GM12891 (cell line): ENCODE measurements around the gene ATRN.

Experiments used
- DNase-seq: peaks from one replicate; pipeline ENCODE4 v3.0.0; 2011; ENCODE audit warnings: low spot score; ENCODE audit not compliant: insufficient read length
- FAIRE-seq: peaks from 2 replicates; lab custom pipeline; 2011; peaks lifted over from hg19 to GRCh38; lab: Jason Lieb, UNC
- PAX5 ChIP-seq: IDR thresholded peaks from 2 replicates; pipeline ENCODE4 v1.6.1; 2011; ENCODE audit warnings: low read length, moderate library complexity, mild to moderate bottlenecking; ENCODE audit not compliant: insufficient read depth, severe bottlenecking
- POLR2A ChIP-seq: IDR thresholded peaks from 2 replicates; pipeline ENCODE4 v1.6.1; 2011; ENCODE audit warnings: low read depth, low read length, control low read depth
- POLR2AphosphoS5 ChIP-seq: IDR thresholded peaks from 2 replicates; pipeline ENCODE4 v1.6.1; 2011; ENCODE audit warnings: low read depth, low read length, control low read depth
- POU2F2 ChIP-seq: IDR thresholded peaks from 2 replicates; pipeline ENCODE4 v1.6.1; 2011; ENCODE audit warnings: low read depth, mild to moderate bottlenecking, control low read depth, low read length, moderate library complexity
- SPI1 ChIP-seq: IDR thresholded peaks from 2 replicates; pipeline ENCODE4 v1.6.1; 2011; ENCODE audit warnings: low read depth, low read length, control low read depth
- TAF1 ChIP-seq: IDR thresholded peaks from 2 replicates; pipeline ENCODE4 v1.6.1; 2011; ENCODE audit warnings: low read depth, low read length, control low read depth

The ATRN gene

DNA sequence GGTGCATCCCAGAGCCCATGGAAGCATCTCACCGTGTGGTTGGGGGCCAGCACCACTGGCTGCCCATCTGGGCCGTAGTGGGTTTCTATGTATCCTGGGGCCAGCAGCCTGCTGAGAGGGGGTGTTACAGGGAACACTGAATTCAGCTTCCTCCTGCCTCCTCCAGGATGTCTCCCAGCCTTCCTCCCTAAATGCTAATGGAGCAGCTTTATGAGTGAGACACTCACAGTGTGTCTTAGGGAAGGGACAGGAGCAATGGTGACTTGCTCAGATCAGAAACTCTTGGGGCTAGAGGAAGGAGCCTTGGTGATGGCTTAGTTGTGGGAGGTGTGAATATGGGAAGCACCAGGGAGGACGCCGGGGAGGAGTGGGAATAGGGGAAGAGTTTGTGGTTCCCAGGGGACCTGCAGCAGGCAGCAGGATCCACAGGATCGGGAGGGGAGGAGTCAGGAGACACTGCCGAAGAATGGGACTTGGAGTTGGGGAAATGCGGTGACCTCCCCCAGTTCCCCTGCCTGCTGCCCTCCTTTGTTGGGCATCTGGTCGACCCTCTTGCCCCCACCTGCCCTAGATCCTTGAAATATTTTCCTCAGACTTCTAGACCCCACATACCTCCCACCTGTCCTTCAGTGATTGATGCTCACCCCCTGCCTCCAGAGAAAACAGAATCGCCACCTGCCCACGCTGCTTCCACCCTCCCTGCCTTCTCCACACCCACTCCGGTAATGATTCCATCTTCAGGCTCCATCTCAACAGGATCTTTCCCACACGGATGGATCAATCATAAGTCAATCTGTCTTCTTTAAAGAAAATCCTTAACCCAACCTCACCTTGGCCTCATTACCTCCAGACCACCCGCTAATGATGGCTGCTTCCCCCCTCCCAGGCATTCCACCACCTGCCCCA is 204.4 kb downstream of the ATRN start:
- DNase-seq (no peak), FAIRE-seq (no peak)
- no peak for TF ChIP-seq TAF1
- TF ChIP-seq POLR2A, result no peak
- TF ChIP-seq PAX5, result no peak
- no peak for TF ChIP-seq POU2F2

DNA sequence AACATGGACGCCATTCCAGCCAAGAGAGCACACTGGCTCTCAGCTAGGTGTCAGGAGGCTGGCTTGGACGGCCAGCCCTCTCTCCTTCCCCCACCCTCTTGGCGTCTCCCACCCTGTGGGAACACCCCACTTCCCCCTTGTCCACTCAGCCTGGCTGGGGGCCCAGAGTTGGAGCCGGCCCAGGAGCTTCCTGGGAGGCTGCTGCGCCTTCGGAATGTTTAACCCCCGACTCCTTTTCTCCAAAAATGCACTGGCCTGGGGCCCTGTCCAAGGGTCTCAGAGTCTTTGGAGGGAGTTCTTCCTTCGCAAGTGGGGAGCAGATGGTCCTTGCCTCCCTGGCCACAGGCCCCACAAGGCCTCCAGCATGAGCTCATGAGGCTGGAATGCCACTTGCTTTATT is 206.9 kb downstream of the ATRN start:
- DNase-seq, result no peak
- FAIRE-seq, result no peak
- TF ChIP-seq PAX5 (no peak), POLR2AphosphoS5 (no peak), POLR2A (no peak), POU2F2 (no peak), SPI1 (no peak), TAF1 (no peak)

GRCh38 chr20:3678198-3678597 is 207.4 kb downstream of the ATRN start:
- FAIRE-seq (no peak), DNase-seq (no peak)
- TF ChIP-seq POU2F2 (no peak), PAX5 (no peak), SPI1 (no peak)

DNA sequence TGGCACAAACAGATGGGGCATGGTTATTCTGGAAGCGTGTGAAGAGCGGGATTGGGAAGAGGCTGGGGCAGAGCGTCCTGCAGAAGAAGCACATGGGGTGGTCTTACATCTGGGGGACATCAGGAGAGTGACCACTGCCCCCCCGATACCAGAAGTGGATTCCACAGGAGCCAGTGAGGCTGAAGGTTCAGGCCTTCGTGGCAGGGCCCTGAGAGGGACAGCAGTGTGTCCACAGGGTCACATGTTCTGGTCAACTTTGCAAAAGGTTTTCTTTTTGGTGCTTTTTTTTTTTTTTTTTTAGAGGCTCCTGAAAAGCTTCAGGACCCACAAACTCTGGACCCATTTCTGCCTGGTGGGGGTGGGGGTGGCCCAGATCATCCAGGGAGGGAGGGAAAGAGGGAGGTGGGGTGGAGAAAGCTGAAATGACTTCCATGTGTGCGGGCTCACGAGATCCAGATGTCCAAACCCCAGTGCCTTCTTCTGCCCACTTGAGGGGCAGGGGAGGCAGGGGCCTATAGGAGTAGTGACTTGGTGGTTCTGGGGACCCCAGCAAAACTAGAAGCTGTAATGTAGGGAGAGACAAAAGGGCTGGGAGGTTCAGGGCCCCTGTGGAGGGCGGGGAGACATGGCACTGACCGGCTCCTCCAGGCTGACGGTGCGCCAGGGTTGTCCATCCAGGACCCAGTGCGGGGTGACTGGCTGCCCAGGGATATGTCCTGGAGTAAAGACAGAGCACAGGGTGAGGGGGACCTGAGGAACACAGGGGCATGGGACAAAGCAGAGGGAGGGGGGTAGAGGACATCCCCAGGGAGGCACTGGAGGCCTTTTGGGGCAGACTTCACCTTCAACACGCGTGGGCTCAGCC is 208.3 kb downstream of the ATRN start:
- TF ChIP-seq TAF1 (no peak), POU2F2 (no peak), POLR2A (no peak), SPI1 (no peak), PAX5 (no peak), POLR2AphosphoS5 (no peak)
- FAIRE-seq, result no peak
- DNase-seq, result no peak

DNA sequence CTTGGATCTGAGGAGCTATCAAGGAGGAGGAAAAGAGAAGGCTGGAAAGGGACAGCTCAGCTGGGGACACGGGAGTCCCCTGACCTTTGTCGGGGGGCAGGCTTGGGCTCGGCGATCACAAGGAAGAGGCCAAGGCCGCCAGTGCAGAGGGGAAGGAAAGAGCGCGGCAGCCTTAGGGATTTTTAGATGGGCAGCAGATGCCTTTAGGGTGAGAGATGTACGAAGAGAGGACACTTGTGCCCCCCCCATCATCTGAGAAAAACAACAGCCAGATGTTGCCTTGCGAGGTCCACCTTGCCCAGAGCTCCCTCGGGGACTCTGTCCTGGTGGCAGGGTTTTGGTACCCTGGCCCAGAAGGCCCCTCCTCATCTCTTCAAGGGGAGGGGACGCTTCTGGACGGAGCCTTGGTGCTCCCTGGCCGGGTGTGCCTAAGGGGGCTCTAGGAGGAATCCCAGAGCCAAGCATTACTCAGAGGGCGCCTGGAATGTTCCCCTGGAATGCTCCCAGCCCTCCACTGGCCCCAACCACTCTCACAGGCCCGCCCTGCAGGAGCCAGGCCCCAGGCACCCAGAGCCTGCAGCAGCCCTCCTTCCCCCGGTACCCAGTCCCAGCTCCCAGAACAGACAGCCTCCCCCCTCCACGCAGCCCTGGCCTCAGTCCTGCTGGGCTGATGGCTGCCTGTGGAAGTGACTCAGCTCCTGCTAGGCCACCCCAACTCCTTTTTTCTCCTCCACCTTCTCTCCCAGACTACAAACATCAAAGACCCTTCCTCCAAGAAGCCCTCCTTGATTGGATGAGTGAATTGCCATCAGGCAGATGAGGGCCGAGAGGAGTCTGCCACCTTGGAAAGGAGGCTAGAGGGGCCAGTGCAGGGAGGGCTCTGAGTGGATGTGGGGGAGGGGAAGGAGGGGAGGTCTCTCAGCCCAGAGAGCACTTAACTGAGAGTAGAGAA is 209.2 kb downstream of the ATRN start:
- FAIRE-seq (no peak), DNase-seq (no peak)
- TF ChIP-seq POLR2A (no peak), TAF1 (no peak), SPI1 (no peak), POLR2AphosphoS5 (no peak), PAX5 (no peak), POU2F2 (no peak)

GRCh38 chr20:3680701-3681351 is 210.0 kb downstream of the ATRN start:
- TF ChIP-seq POU2F2 (no peak), PAX5 (no peak), POLR2A (no peak), POLR2AphosphoS5 (no peak), SPI1 (no peak), TAF1 (no peak)
- FAIRE-seq (no peak), DNase-seq (no peak)

GRCh38 chr20:3681352-3681930 is 210.6 kb downstream of the ATRN start:
- no peak for DNase-seq
- TF ChIP-seq POU2F2 (no peak), SPI1 (no peak), POLR2AphosphoS5 (no peak), TAF1 (no peak), POLR2A (no peak), PAX5 (no peak)

GRCh38 chr20:3681931-3682781 is 211.3 kb downstream of the ATRN start, which contains the start of gene ADAM33:
Gene ADAM33, minus strand, starts transcription at chr20:3682010. Its CDS starts 6 bp downstream, at chr20:3682004.
- TF ChIP-seq TAF1 (no peak), PAX5 (no peak), POLR2A (no peak), POU2F2 (no peak), POLR2AphosphoS5 (no peak), SPI1 (no peak)
- no peak for DNase-seq
- no peak for FAIRE-seq

More at GRCh38 chr20:3681352-3681930, 210.6 kb downstream of the ATRN start:
- no peak for FAIRE-seq
